Keratinocyte (primary cell): Measurements from ENCODE around the gene YWHAH. TPM values are rescaled to one million over a fixed set of nuclear protein-coding genes. Genes with fewer than 3 reads are reported as not detected.

Source experiments
- DNase-seq: peaks from one replicate; pipeline ENCODE4 v3.0.0-alpha.2; 2011; ENCODE audit warnings: low read depth, missing footprints, low spot score
- FAIRE-seq: peaks from 2 replicates; lab custom pipeline; 2011; peaks lifted over from hg19 to GRCh38; lab: Jason Lieb, UNC
- H2AFZ ChIP-seq: 2 replicates; pipeline ENCODE4 v1.6.0; 2012; ENCODE audit warnings: low read length, control low read depth, inconsistent platforms; ENCODE audit not compliant: control insufficient read depth
- H3K27ac ChIP-seq: 2 replicates; pipeline ENCODE4 v1.5.1; 2011; ENCODE audit warnings: low read length; ENCODE audit not compliant: control insufficient read depth, insufficient read depth
- H3K27me3 ChIP-seq: 3 replicates; pipeline ENCODE4 v1.6.0; 2011; ENCODE audit warnings: low read length; ENCODE audit not compliant: control insufficient read depth, insufficient read depth; ENCODE audit errors: extremely low read depth
- H3K36me3 ChIP-seq, 2 experiments: 2 replicates in 1 of 2; 3 replicates in 1 of 2; pipeline ENCODE4 v1.5.1; 2011; ENCODE audit warnings: low read length in 2 of 2, mild to moderate bottlenecking in 1 of 2; ENCODE audit not compliant: control insufficient read depth in 2 of 2, insufficient read depth in 2 of 2; ENCODE audit errors: extremely low read depth in 1 of 2
- H3K4me1 ChIP-seq: 3 replicates; pipeline ENCODE4 v1.5.1; 2011; ENCODE audit warnings: low read length; ENCODE audit not compliant: control insufficient read depth, insufficient read depth; ENCODE audit errors: extremely low read depth
- H3K4me2 ChIP-seq: 3 replicates; pipeline ENCODE4 v1.6.0; 2011; ENCODE audit warnings: low read depth, low read length; ENCODE audit not compliant: control insufficient read depth, insufficient read depth; ENCODE audit errors: extremely low read depth
- H3K4me3 ChIP-seq, 3 experiments: fragments of 200-600 bp in 1 of 3; sonication (generic) in 1 of 3; 2 replicates in 2 of 3; 3 replicates in 1 of 3; pipeline ENCODE4 v1.5.1; 2011 to 2016; ENCODE audit warnings: low read length in 3 of 3, mild to moderate bottlenecking in 3 of 3, control low read depth in 2 of 3, inconsistent platforms in 1 of 3, low read depth in 1 of 3, mixed read lengths in 1 of 3, mixed run types in 1 of 3, moderate library complexity in 1 of 3; ENCODE audit not compliant: control insufficient read depth in 2 of 3, insufficient read depth in 2 of 3; ENCODE audit errors: extremely low read depth in 1 of 3
- H3K79me2 ChIP-seq: 2 replicates; pipeline ENCODE4 v1.6.0; 2012; ENCODE audit warnings: low read length; ENCODE audit not compliant: control insufficient read depth, insufficient read depth
- H3K9ac ChIP-seq: 3 replicates; pipeline ENCODE4 v1.6.0; 2011; ENCODE audit warnings: low read length; ENCODE audit not compliant: control insufficient read depth, insufficient read depth; ENCODE audit errors: extremely low read depth
- H3K9me1 ChIP-seq: 3 replicates; pipeline ENCODE4 v1.6.0; 2011; ENCODE audit warnings: low read length; ENCODE audit not compliant: control insufficient read depth, insufficient read depth; ENCODE audit errors: extremely low read depth
- H3K9me3 ChIP-seq: 2 replicates; pipeline ENCODE4 v1.5.1; 2012; ENCODE audit warnings: low read depth, low read length; ENCODE audit not compliant: control insufficient read depth
- H4K20me1 ChIP-seq: 3 replicates; pipeline ENCODE4 v1.6.0; 2011; ENCODE audit warnings: low read length; ENCODE audit not compliant: control insufficient read depth, insufficient read depth; ENCODE audit errors: extremely low read depth
- EZH2 ChIP-seq: IDR thresholded peaks from one replicate; pipeline ENCODE4 v1.6.1; 2012; ENCODE audit warnings: inconsistent platforms, mild to moderate bottlenecking, low read length, moderate library complexity
- dilution Hi-C: fragments of 300-500 bp; cut with MboI; formaldehyde crosslinking; loops from one replicate; pipeline ENCODE4 v1.7.0; 2020; ENCODE audit warnings: low sequenced_read_pairs; ENCODE audit not compliant: extremely low pct_ligation_motif_present
- polyA plus RNA-seq, 5 experiments: library from polyadenylated mRNA; depleted of rRNA in 3 of 5; stranded (reverse) in 3 of 5; stranded (forward) in 1 of 5; unstranded in 1 of 5; fragments of >200 nt; gene quantifications; 1 replicate in 1 of 5; 2 replicates in 3 of 5; 3 replicates in 1 of 5; pipeline versions ENCODE4 v1.2.1 to v1.2.3, GENCODE V29; 2011 to 2012; ENCODE audit warnings: missing spikeins in 2 of 5, low read depth in 1 of 5, low replicate concordance in 1 of 5
- TF ChIP-seq, protein P1 (sequence below), 3 experiments: IDR thresholded peaks in 1 of 3; conservative IDR thresholded peaks in 1 of 3; optimal IDR thresholded peaks in 1 of 3; 2 replicates in 2 of 3; 3 replicates in 1 of 3; pipeline versions ENCODE3 to v1.5.1; 2011; ENCODE audit warnings: low read length in 3 of 3, mild to moderate bottlenecking in 3 of 3, moderate library complexity in 2 of 3, control low read depth in 1 of 3, inconsistent platforms in 1 of 3; ENCODE audit not compliant: insufficient read depth in 2 of 3; ENCODE audit errors: extremely low read depth in 1 of 3

The YWHAH gene
- polyA plus RNA-seq, 1 donor (not counting 4 experiments of a cell fraction or from before 2014, with no cell fraction given), result 108 TPM

DNA sequence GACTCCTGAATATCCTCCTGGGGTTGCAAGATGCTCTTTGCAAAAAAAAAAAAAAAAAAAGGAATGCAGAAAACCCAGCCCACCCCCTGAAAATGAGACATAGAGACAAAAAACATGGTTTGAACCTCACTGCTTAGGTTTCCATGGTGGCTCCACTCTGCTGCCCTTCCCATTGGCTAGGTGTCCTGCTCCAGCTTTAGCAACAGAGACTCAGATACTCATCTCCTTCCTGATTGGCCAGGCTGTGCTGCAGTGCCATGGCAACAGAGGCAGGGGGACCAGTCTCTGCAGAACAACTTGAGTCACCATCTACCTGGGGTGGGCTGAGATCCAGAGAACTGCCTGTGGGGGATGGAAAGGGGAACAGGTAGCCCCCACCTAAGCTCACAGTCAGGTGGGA lies 17.4 kb upstream of the YWHAH start:
- H2AFZ ChIP-seq, result no peak overlapping the region
- DNase-seq (no peak), FAIRE-seq (no peak)
- H3K36me3 ChIP-seq, result no peaks in the 10 kb centered on the region
- H3K9ac ChIP-seq, result no peak overlapping the region
- no peaks in the 10 kb centered on the region for H3K9me3 ChIP-seq
- H3K27me3 ChIP-seq, result peaks cover 17% of the 10 kb centered on the region
- no peaks in the 10 kb centered on the region for H3K4me1 ChIP-seq
- no peak overlapping the region for H3K4me3 ChIP-seq
- TF ChIP-seq, protein P1, sequence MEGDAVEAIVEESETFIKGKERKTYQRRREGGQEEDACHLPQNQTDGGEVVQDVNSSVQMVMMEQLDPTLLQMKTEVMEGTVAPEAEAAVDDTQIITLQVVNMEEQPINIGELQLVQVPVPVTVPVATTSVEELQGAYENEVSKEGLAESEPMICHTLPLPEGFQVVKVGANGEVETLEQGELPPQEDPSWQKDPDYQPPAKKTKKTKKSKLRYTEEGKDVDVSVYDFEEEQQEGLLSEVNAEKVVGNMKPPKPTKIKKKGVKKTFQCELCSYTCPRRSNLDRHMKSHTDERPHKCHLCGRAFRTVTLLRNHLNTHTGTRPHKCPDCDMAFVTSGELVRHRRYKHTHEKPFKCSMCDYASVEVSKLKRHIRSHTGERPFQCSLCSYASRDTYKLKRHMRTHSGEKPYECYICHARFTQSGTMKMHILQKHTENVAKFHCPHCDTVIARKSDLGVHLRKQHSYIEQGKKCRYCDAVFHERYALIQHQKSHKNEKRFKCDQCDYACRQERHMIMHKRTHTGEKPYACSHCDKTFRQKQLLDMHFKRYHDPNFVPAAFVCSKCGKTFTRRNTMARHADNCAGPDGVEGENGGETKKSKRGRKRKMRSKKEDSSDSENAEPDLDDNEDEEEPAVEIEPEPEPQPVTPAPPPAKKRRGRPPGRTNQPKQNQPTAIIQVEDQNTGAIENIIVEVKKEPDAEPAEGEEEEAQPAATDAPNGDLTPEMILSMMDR (optimal IDR thresholded peaks at IDR 0.05 in 1 of 3, IDR thresholded peaks at IDR 0.05 in 1 of 3, conservative IDR thresholded peaks at IDR 0.05 in 1 of 3; ENCODE audit: extremely low read depth in 1 of 3, insufficient read depth in 2 of 3, low read length in 3 of 3), result no peak
- no peak for TF ChIP-seq EZH2
- dilution Hi-C loops, result no loop called here
- no peaks in the 10 kb centered on the region for H3K9me1 ChIP-seq
- H3K27ac ChIP-seq, result no peak overlapping the region
- H3K4me2 ChIP-seq, result no peak overlapping the region
- no peaks in the 10 kb centered on the region for H4K20me1 ChIP-seq
- H3K79me2 ChIP-seq, result no peaks in the 10 kb centered on the region

DNA sequence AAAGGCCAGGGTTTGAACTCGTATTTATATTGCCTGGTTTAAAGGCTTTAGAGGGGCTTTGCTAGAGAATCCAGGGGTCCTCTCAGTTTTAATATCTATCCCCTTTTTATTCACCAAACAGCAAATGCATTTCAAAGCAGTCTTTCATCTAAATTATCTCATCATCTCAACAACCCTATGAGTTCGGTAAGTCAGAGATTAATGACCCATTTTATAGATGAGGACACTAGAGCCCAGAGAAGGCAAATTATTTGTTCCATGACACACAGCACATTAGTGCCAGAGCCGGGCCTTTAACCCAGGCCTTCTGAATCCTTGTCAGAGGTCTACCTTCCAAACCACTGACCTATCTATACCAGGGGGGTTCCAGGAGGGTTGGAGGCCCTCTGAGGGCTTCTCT lies 16.8 kb upstream of the YWHAH start:
- Histone ChIP-seq H3K27me3 (peaks cover 17% of the 10 kb centered on the region), H3K36me3 (no peaks in the 10 kb centered on the region), H3K4me1 (no peaks in the 10 kb centered on the region), H3K4me3 (no peak overlapping the region), H3K9me3 (no peaks in the 10 kb centered on the region), H3K79me2 (no peaks in the 10 kb centered on the region), H4K20me1 (no peaks in the 10 kb centered on the region), H3K9ac (no peak overlapping the region), H3K4me2 (no peak overlapping the region), H3K9me1 (no peaks in the 10 kb centered on the region), H3K27ac (no peak overlapping the region), H2AFZ (no peak overlapping the region)
- no peak for DNase-seq
- dilution Hi-C loops, result no loop called here
- no peak for FAIRE-seq
- TF ChIP-seq, protein P1 (optimal IDR thresholded peaks at IDR 0.05 in 1 of 3, IDR thresholded peaks at IDR 0.05 in 1 of 3, conservative IDR thresholded peaks at IDR 0.05 in 1 of 3; ENCODE audit: extremely low read depth in 1 of 3, insufficient read depth in 2 of 3, low read length in 3 of 3), result no peak
- TF ChIP-seq EZH2, result no peak
